ENCODE measurements around the gene ATP2B2. TPM values are rescaled to one million over a fixed set of nuclear protein-coding genes. Genes with fewer than 3 reads are reported as not detected.

Gene ATP2B2
- total and polyA plus RNA-seq, 9 of the 15 experiments (the other 6 are each of a cell fraction or from before 2014, with no cell fraction given), result 0.06 TPM; not detected in 8

GRCh38 chr3:10375296-10376053, 129.9 kb downstream of the ATP2B2 start:
- Histone ChIP-seq H3K4me1 (replicated peaks in 1 of 2; ENCODE audit: control insufficient read depth in 2 of 2, insufficient read depth in 2 of 2, low read length in 2 of 2) (peaks cover 7 to 8% of the 10 kb centered on the region in 2 experiments; a peak in 4 of 5 replicates), H3K4me3 (no peak overlapping the region), H3K9ac (ENCODE audit: insufficient read depth in 1 of 2, low read depth in 2 of 2, low read length in 2 of 2) (no peak overlapping the region), H3K79me2 (ENCODE audit: control insufficient read depth, insufficient read depth, low read length) (no peaks in the 10 kb centered on the region), H3K9me3 (replicated peaks; ENCODE audit: control insufficient read depth, insufficient read depth, low read depth, low read length) (no peaks in the 10 kb centered on the region), H3K36me3 (ENCODE audit: control insufficient read depth, insufficient read depth, low read length) (no peaks in the 10 kb centered on the region), H4K20me1 (replicated peaks; ENCODE audit: control insufficient read depth, insufficient read depth, low read length) (peaks cover 7% of the 10 kb centered on the region), H2AFZ (ENCODE audit: low read depth, low read length) (no peak overlapping the region), H3K27ac (ENCODE audit: extremely low read depth, low read depth, low read length) (no peak overlapping the region), H3K4me2 (ENCODE audit: insufficient read depth, low read length) (no peak overlapping the region), H3K27me3 (ENCODE audit: control insufficient read depth in 2 of 2, insufficient read depth in 2 of 2, low read length in 2 of 2) (peaks cover 40 to 59% of the 10 kb centered on the region in 2 experiments), H3K9me1 (ENCODE audit: control insufficient read depth, insufficient read depth, low read length) (no peaks in the 10 kb centered on the region)
- ATAC-seq (no peak), FAIRE-seq (no peak), DNase-seq (ENCODE audit: extremely low read depth in 1 of 4, low spot score in 3 of 4) (no peak)
- BruUV-seq (replicated peaks), result no TSS peak
- ChIA-PET CTCF (ENCODE audit: low intra/inter-chr PET ratio) (no interaction called here), POLR2A (no interaction called here)
- in situ Hi-C loops (cut with MboI), result no loop called here
- WGBS (ENCODE audit: insufficient coverage, low coverage, missing lambda C conversion rate), result 6% methylated on average over 23 of the region's 23 CpGs
- intact Hi-C loops (cut with micrococcal nuclease), result no loop called here
- TF ChIP-seq ADNP (tag; IDR thresholded peaks at IDR 0.05) (peak; percentile 65), BCOR (IDR thresholded peaks at IDR 0.05) (peak; percentile 83), SMARCA5 (IDR thresholded peaks at IDR 0.05) (0 out of 2 replicates have a peak, but pooled peaks have one; percentile 45), KDM1A (IDR thresholded peaks at IDR 0.05) (peak in 1 of 2 experiments; percentile 46; a peak in 1 of 4 replicates), RERE (CRISPR knock-in tag; IDR thresholded peaks at IDR 0.05; ENCODE audit: borderline replicate concordance) (no peak), USF1 (CRISPR knock-in tag; IDR thresholded peaks at IDR 0.05) (0 out of 2 replicates have a peak, but pooled peaks have one; percentile 13), RBM25 (IDR thresholded peaks at IDR 0.05; ENCODE audit: low read depth, low read length, severe bottlenecking) (peak; percentile 83), SP2 (IDR thresholded peaks at IDR 0.05; ENCODE audit: extremely low read depth, low read depth, low read length, poor library complexity, severe bottlenecking) (no peak), SNAPC5 (CRISPR knock-in tag; IDR thresholded peaks at IDR 0.05) (no peak), BRD4 (IDR thresholded peaks at IDR 0.05) (no peak), ZBTB26 (CRISPR knock-in tag; IDR thresholded peaks at IDR 0.05) (no peak), ZKSCAN1 (IDR thresholded peaks at IDR 0.05; ENCODE audit: low read depth, low read length) (peak; percentile 79)
